OCI-LY7 (cell line): ENCODE results near the gene C1orf21. TPM values are rescaled to one million over a fixed set of nuclear protein-coding genes. Genes with fewer than 3 reads are reported as not detected.

Source experiments
- BruUV-seq: library from RNA; stranded (reverse); fragments of 400-500 nt; replicated peaks from 2 replicates; lab custom pipeline; 2021; lab: Mats Ljungman, UMichigan
- CTCF ChIA-PET: fragments of 300-600 bp; sonication (Branson Sonifier 250); formaldehyde crosslinking; loops from one replicate; lab custom pipeline; 2022; ENCODE audit warnings: antibody characterized with exemption; ENCODE audit not compliant: unreplicated experiment; lab: Charles Lee
- POLR2A ChIA-PET: fragments of 300-600 bp; sonication (Branson Sonifier 250); formaldehyde crosslinking; loops from one replicate; lab custom pipeline; 2022; ENCODE audit warnings: antibody characterized with exemption; lab: Charles Lee
- DNase-seq: peaks from one replicate; pipeline ENCODE4 v3.0.0-alpha.2; 2015; ENCODE audit warnings: low spot score
- H2AFZ ChIP-seq: fragments of 200-600 bp; sonication (generic), shearing (Covaris generic); 2 replicates; pipeline ENCODE4 v1.6.1; 2014; ENCODE audit warnings: mild to moderate bottlenecking, antibody characterized with exemption, low read length, moderate library complexity
- H3K27ac ChIP-seq: fragments of 200-600 bp; sonication (generic); 2 replicates; pipeline ENCODE4 v1.5.1; 2014; ENCODE audit warnings: mixed run types, low read depth, mild to moderate bottlenecking, moderate library complexity, low read length, inconsistent platforms; ENCODE audit not compliant: poor library complexity, severe bottlenecking
- H3K36me3 ChIP-seq: fragments of 200-600 bp; sonication (generic); 2 replicates; pipeline ENCODE4 v1.6.1; 2014; ENCODE audit warnings: mild to moderate bottlenecking, antibody characterized with exemption, low read length, moderate library complexity, mixed read lengths; ENCODE audit not compliant: insufficient read depth
- H3K4me1 ChIP-seq: fragments of 200-600 bp; sonication (generic); 2 replicates; pipeline ENCODE4 v1.5.1; 2014; ENCODE audit warnings: mild to moderate bottlenecking, low read length; ENCODE audit not compliant: insufficient read depth, poor library complexity, severe bottlenecking
- H3K4me2 ChIP-seq: fragments of 200-600 bp; sonication (generic); 2 replicates; pipeline ENCODE4 v1.6.1; 2014; ENCODE audit warnings: mild to moderate bottlenecking, low read length
- H3K4me3 ChIP-seq: fragments of 200-600 bp; sonication (generic); 2 replicates; pipeline ENCODE4 v1.5.1; 2014; ENCODE audit warnings: mild to moderate bottlenecking, low read depth, low read length; ENCODE audit not compliant: poor library complexity, severe bottlenecking
- H3K79me2 ChIP-seq: fragments of 200-600 bp; sonication (generic); 2 replicates; pipeline ENCODE4 v1.6.1; 2016; ENCODE audit warnings: low read depth, mild to moderate bottlenecking, low read length, moderate library complexity, mixed read lengths; ENCODE audit not compliant: insufficient read depth
- H3K9me2 ChIP-seq: fragments of 200-600 bp; sonication (generic); 2 replicates; pipeline ENCODE4 v1.6.1; 2016; ENCODE audit warnings: mild to moderate bottlenecking, low read length, mixed read lengths; ENCODE audit not compliant: insufficient read depth
- H3K9me3 ChIP-seq: fragments of 200-600 bp; sonication (generic); 2 replicates; pipeline ENCODE4 v1.6.1; 2014; ENCODE audit warnings: mild to moderate bottlenecking, mixed run types, low read length, mixed read lengths
- H4K20me1 ChIP-seq: fragments of 200-600 bp; sonication (generic); 2 replicates; pipeline ENCODE4 v1.6.1; 2014; ENCODE audit warnings: mild to moderate bottlenecking, antibody characterized with exemption, low read length, moderate library complexity, mixed read lengths; ENCODE audit not compliant: insufficient read depth
- CTCF ChIP-seq: fragments of 200-600 bp; sonication (generic); conservative IDR thresholded peaks from 2 replicates; pipeline ENCODE4 v1.5.1; 2014; ENCODE audit warnings: mild to moderate bottlenecking, antibody characterized with exemption, low read length, moderate library complexity, mixed read lengths
- EZH2phosphoT487 ChIP-seq: fragments of 200-600 bp; sonication (generic); IDR thresholded peaks from 2 replicates; pipeline ENCODE4 v1.6.1; 2018; ENCODE audit warnings: low read depth, borderline replicate concordance, mild to moderate bottlenecking, mixed run types, antibody characterized with exemption, low read length, moderate library complexity, mixed read lengths
- intact Hi-C: fragments of 100-400 bp; cut with micrococcal nuclease; formaldehyde crosslinking; loops from one replicate; pipeline ENCODE4 v1.10.0; 2022; ENCODE audit not compliant: unreplicated experiment
- total RNA-seq, 2 experiments: library from RNA; depleted of rRNA in 1 of 2; stranded (reverse); fragments of >200 nt in 1 of 2; shearing (Covaris generic) in 1 of 2; gene quantifications; 2 replicates each; pipeline ENCODE4 v1.2.3, GENCODE V29; 2014 to 2022

C1orf21 gene
- total RNA-seq, 2 experiments from 2014 or later = not detected

GRCh38 chr1:184539580-184539979, 152.8 kb downstream of the C1orf21 start:
- H3K9me3 ChIP-seq = no peaks in the 10 kb centered on the region
- no peak overlapping the region for H3K4me2 ChIP-seq
- no peaks in the 10 kb centered on the region for H3K79me2 ChIP-seq
- BruUV-seq = no TSS peak
- intact Hi-C loops = no loop called here
- H3K36me3 ChIP-seq = no peaks in the 10 kb centered on the region
- no peak for DNase-seq
- H3K4me1 ChIP-seq = no peaks in the 10 kb centered on the region
- H4K20me1 ChIP-seq = no peaks in the 10 kb centered on the region
- no peaks in the 10 kb centered on the region for H3K9me2 ChIP-seq
- POLR2A ChIA-PET = no interaction called here
- H2AFZ ChIP-seq = no peak overlapping the region
- H3K4me3 ChIP-seq = no peak overlapping the region
- no peak overlapping the region for H3K27ac ChIP-seq
- CTCF ChIA-PET = no interaction called here
- TF ChIP-seq EZH2phosphoT487 (no peak), CTCF (no peak)

- no peak overlapping the region for H3K4me3 ChIP-seq
- H4K20me1 ChIP-seq = no peaks in the 10 kb centered on the region
- CTCF ChIA-PET = no interaction called here
- H3K79me2 ChIP-seq = no peaks in the 10 kb centered on the region
- intact Hi-C loops = no loop called here
- no peak overlapping the region for H3K4me2 ChIP-seq
- no peaks in the 10 kb centered on the region for H3K4me1 ChIP-seq
- H3K27ac ChIP-seq = no peak overlapping the region
- no peaks in the 10 kb centered on the region for H3K36me3 ChIP-seq
- POLR2A ChIA-PET = no interaction called here
- H2AFZ ChIP-seq = no peak overlapping the region
- DNase-seq = no peak
- no TSS peak for BruUV-seq
- H3K9me3 ChIP-seq = no peaks in the 10 kb centered on the region
- H3K9me2 ChIP-seq = no peaks in the 10 kb centered on the region
- TF ChIP-seq EZH2phosphoT487 = no peak
- TF ChIP-seq CTCF = no peak
Measured at GRCh38 chr1:184541537-184542152, 154.8 kb downstream of the C1orf21 start.

GRCh38 chr1:184542291-184542690, 155.5 kb downstream of the C1orf21 start:
- no peak for DNase-seq
- Histone ChIP-seq H3K9me3 (no peaks in the 10 kb centered on the region), H2AFZ (no peak overlapping the region), H4K20me1 (no peaks in the 10 kb centered on the region), H3K4me2 (no peak overlapping the region), H3K4me1 (no peaks in the 10 kb centered on the region), H3K27ac (no peak overlapping the region), H3K4me3 (no peak overlapping the region), H3K79me2 (no peaks in the 10 kb centered on the region), H3K36me3 (no peaks in the 10 kb centered on the region), H3K9me2 (no peaks in the 10 kb centered on the region)
- BruUV-seq = no TSS peak
- TF ChIP-seq EZH2phosphoT487 (no peak), CTCF (no peak)
- ChIA-PET POLR2A (no interaction called here), CTCF (no interaction called here)
- intact Hi-C loops = no loop called here
